Breast epithelium (tissue), 4 donors: Measurements from ENCODE around the gene ATG5. TPM values are rescaled to one million over a fixed set of nuclear protein-coding genes. Genes with fewer than 3 reads are reported as not detected.

Source experiments
- DNase-seq, 2 donors: peaks; one replicate each; pipeline ENCODE4 v3.0.0-alpha.2; 2019; ENCODE audit warnings: low spot score in 2 of 2
- H3K27ac ChIP-seq, 2 donors: fragments of 200-600 bp; sonication (generic) in 1 of 2; one replicate each; pipeline ENCODE4 v1.5.1; 2016 to 2019; ENCODE audit warnings: mild to moderate bottlenecking in 1 of 2
- H3K27me3 ChIP-seq, 2 donors: fragments of 200-600 bp; sonication (generic) in 1 of 2; one replicate each; pipeline versions ENCODE4 v1.5.1 to v1.6.0; 2017 to 2019; ENCODE audit warnings: control low read depth in 1 of 2, mild to moderate bottlenecking in 1 of 2
- H3K36me3 ChIP-seq: fragments of 200-600 bp; one replicate; pipeline ENCODE4 v1.5.1; 2019
- H3K4me1 ChIP-seq, 2 donors: fragments of 200-600 bp; sonication (generic); one replicate each; pipeline ENCODE4 v1.5.1; 2016 to 2019; ENCODE audit warnings: control low read depth in 1 of 2
- H3K4me3 ChIP-seq, 3 donors: fragments of 200-600 bp; sonication (generic); 1 replicate in 2 of 3; 2 replicates in 1 of 3; pipeline ENCODE4 v1.5.1; 2016 to 2019; ENCODE audit warnings: mild to moderate bottlenecking in 3 of 3, moderate library complexity in 2 of 3
- H3K9me3 ChIP-seq, 2 donors: fragments of 200-600 bp; sonication (generic) in 1 of 2; one replicate each; pipeline ENCODE4 v1.5.1; 2016 to 2019; ENCODE audit warnings: control low read depth in 1 of 2
- CTCF ChIP-seq, 3 donors: fragments of 450-650 bp; IDR thresholded peaks; one replicate each; pipeline ENCODE4 v1.5.1; 2016 to 2017; ENCODE audit warnings: antibody characterized with exemption in 3 of 3, mild to moderate bottlenecking in 3 of 3, moderate library complexity in 3 of 3
- POLR2A ChIP-seq: fragments of 450-650 bp; IDR thresholded peaks from one replicate; pipeline ENCODE4 v1.6.1; 2016; ENCODE audit warnings: antibody characterized with exemption, mild to moderate bottlenecking, moderate library complexity
- POLR2AphosphoS5 ChIP-seq, 3 donors: sonication (generic); formaldehyde crosslinking; IDR thresholded peaks; one replicate each; pipeline ENCODE4 v1.6.1; 2017; ENCODE audit warnings: antibody characterized with exemption in 3 of 3
- intact Hi-C: fragments of 100-400 bp; cut with DNase I; formaldehyde crosslinking; loops from one replicate; pipeline ENCODE4 v1.15.1; 2023; ENCODE audit warnings: low total_unique reads
- total RNA-seq, 3 donors: library from RNA; depleted of rRNA; stranded (reverse); fragments of >200 nt; gene quantifications; one replicate each; pipeline ENCODE4 v1.1.0, GENCODE V29; 2016

Gene ATG5
- total RNA-seq, 3 donors from 2014 or later, result 35.8 to 51.1 (median 45.9) TPM

GRCh38 chr6:106182455-106182854 lies 143.1 kb downstream of the ATG5 start:
- Histone ChIP-seq H3K4me1 (no peaks in the 10 kb centered on the region), H3K4me3 (no peak overlapping the region), H3K27me3 (no peaks in the 10 kb centered on the region), H3K27ac (no peak overlapping the region), H3K9me3 (no peaks in the 10 kb centered on the region), H3K36me3 (no peaks in the 10 kb centered on the region)
- DNase-seq, result no peak
- intact Hi-C loops, result no loop called here
- TF ChIP-seq POLR2A (no peak), CTCF (IDR thresholded peaks at IDR 0.05) (no peak), POLR2AphosphoS5 (IDR thresholded peaks at IDR 0.05) (no peak)

DNA sequence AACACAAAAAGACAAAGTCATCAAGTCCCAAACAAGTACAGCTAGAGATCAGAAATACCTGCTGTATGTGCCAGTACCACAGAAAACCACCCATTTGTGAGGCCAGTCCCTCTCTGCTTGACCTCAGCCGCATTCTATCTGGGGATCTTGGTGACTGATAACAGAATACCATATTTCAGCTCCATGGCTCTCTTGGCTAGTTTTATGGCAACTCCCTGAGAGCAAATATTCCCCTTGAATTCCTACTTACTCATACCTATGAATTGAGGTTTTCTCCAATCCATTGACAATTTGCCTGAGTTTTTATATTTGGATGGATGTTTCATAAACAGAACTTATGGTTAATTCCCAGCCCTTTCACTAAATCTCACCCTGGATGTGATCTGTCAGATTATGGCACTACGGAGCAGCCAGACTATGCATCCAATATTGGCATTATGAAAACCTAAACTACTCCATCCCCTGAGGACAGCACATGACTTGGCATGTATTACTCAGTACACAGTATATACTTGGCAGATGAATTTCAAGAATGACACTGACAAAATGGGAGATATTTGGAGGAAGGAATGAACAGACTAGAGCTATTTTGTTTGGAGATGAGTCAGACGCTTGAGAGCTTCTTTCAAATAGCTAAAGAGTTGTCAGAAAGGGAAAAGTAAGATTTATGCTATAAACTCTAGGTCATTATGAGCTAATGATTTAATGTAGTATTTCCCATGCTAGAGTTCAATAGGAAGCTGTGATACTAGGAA lies 143.7 kb downstream of the ATG5 start:
- intact Hi-C loops, result no loop called here
- DNase-seq, result no peak
- no peak for TF ChIP-seq POLR2A
- no peak for TF ChIP-seq POLR2AphosphoS5 (IDR thresholded peaks at IDR 0.05)
- TF ChIP-seq CTCF (IDR thresholded peaks at IDR 0.05), result no peak
- H3K9me3 ChIP-seq, result no peaks in the 10 kb centered on the region
- H3K4me1 ChIP-seq, result no peaks in the 10 kb centered on the region
- H3K27ac ChIP-seq, result no peak overlapping the region
- no peaks in the 10 kb centered on the region for H3K36me3 ChIP-seq
- H3K4me3 ChIP-seq, result no peak overlapping the region
- no peaks in the 10 kb centered on the region for H3K27me3 ChIP-seq

DNA sequence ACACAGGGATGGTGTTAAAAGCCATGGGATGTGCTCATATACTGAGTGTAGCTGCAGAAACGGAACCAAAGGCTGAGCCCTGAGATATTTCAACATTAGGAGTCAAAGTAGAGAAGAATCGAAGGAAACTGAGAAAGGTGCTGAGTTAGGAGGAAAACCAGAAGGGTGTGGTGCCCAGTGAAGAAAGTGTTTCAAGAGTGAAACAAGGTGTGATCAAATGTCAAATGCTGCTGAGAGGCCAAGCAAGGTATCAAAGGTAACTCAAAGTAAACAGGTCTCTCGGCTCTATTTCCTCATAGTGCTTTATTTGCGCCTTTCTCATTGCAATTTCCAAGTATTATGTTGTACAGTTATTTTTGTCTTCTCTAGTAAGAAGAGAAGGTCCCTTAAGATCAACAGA lies 145.4 kb downstream of the ATG5 start:
- Histone ChIP-seq H3K27ac (no peak overlapping the region), H3K36me3 (no peaks in the 10 kb centered on the region), H3K4me1 (no peaks in the 10 kb centered on the region), H3K9me3 (no peaks in the 10 kb centered on the region), H3K27me3 (no peaks in the 10 kb centered on the region), H3K4me3 (no peak overlapping the region)
- TF ChIP-seq POLR2AphosphoS5 (IDR thresholded peaks at IDR 0.05), result no peak
- TF ChIP-seq POLR2A, result no peak
- TF ChIP-seq CTCF (IDR thresholded peaks at IDR 0.05), result no peak
- DNase-seq, result no peak
- intact Hi-C loops, result no loop called here

GRCh38 chr6:106178900-106179299 lies 146.7 kb downstream of the ATG5 start:
- H3K4me3 ChIP-seq, result no peak overlapping the region
- H3K27me3 ChIP-seq, result no peaks in the 10 kb centered on the region
- no peaks in the 10 kb centered on the region for H3K9me3 ChIP-seq
- no peaks in the 10 kb centered on the region for H3K36me3 ChIP-seq
- intact Hi-C loops, result no loop called here
- DNase-seq, result no peak
- H3K4me1 ChIP-seq, result no peaks in the 10 kb centered on the region
- no peak overlapping the region for H3K27ac ChIP-seq
- TF ChIP-seq POLR2A, result no peak
- no peak for TF ChIP-seq POLR2AphosphoS5 (IDR thresholded peaks at IDR 0.05)
- TF ChIP-seq CTCF (IDR thresholded peaks at IDR 0.05), result no peak

- DNase-seq, result no peak
- no peaks in the 10 kb centered on the region for H3K36me3 ChIP-seq
- H3K9me3 ChIP-seq, result no peaks in the 10 kb centered on the region
- intact Hi-C loops, result no loop called here
- no peaks in the 10 kb centered on the region for H3K4me1 ChIP-seq
- H3K27ac ChIP-seq, result no peak overlapping the region
- no peaks in the 10 kb centered on the region for H3K27me3 ChIP-seq
- no peak for TF ChIP-seq CTCF (IDR thresholded peaks at IDR 0.05)
- no peak for TF ChIP-seq POLR2AphosphoS5 (IDR thresholded peaks at IDR 0.05)
- no peak for TF ChIP-seq POLR2A
- H3K4me3 ChIP-seq, result no peak overlapping the region
Observed at GRCh38 chr6:106177786-106178185, 147.8 kb downstream of the ATG5 start.
